H9 (cell line): ENCODE measurements around the gene CD164L2. TPM values are rescaled to one million over a fixed set of nuclear protein-coding genes. Genes with fewer than 3 reads are reported as not detected.

Source experiments
- DNase-seq: peaks from one replicate; pipeline ENCODE4 v3.0.0-alpha.2; 2017
- H2AFZ ChIP-seq: one replicate; pipeline ENCODE4 v1.6.1; 2013; ENCODE audit warnings: mild to moderate bottlenecking, low read length, control low read depth, moderate library complexity
- H2AK5ac ChIP-seq: 2 replicates; pipeline ENCODE4 v1.6.1; 2013; ENCODE audit warnings: low read length, control low read depth, mixed read lengths; ENCODE audit not compliant: insufficient read length
- H2BK120ac ChIP-seq: one replicate; pipeline ENCODE4 v1.6.1; 2013; ENCODE audit warnings: low read depth, mild to moderate bottlenecking, low read length, control low read depth, inconsistent platforms; ENCODE audit not compliant: poor library complexity, severe bottlenecking
- H2BK12ac ChIP-seq: 2 replicates; pipeline ENCODE4 v1.6.1; 2013; ENCODE audit warnings: low read length, control low read depth, mixed read lengths, low read depth; ENCODE audit not compliant: insufficient read length
- H2BK15ac ChIP-seq: 2 replicates; pipeline ENCODE4 v1.6.1; 2013; ENCODE audit warnings: low read depth, low read length, control low read depth
- H2BK20ac ChIP-seq: one replicate; pipeline ENCODE4 v1.6.1; 2013; ENCODE audit warnings: low read depth, mild to moderate bottlenecking, low read length, control low read depth, inconsistent platforms; ENCODE audit not compliant: poor library complexity, severe bottlenecking
- H2BK5ac ChIP-seq: 2 replicates; pipeline ENCODE4 v1.6.1; 2013; ENCODE audit warnings: low read length, control low read depth, mixed read lengths; ENCODE audit not compliant: insufficient read length
- H3K14ac ChIP-seq: 2 replicates; pipeline ENCODE4 v1.6.1; 2013; ENCODE audit warnings: low read length, control low read depth; ENCODE audit not compliant: insufficient read depth
- H3K18ac ChIP-seq: 2 replicates; pipeline ENCODE4 v1.6.1; 2013; ENCODE audit warnings: low read depth, mild to moderate bottlenecking, mixed read lengths, low read length, control low read depth; ENCODE audit not compliant: insufficient read length
- H3K23ac ChIP-seq: 2 replicates; pipeline ENCODE4 v1.6.1; 2013; ENCODE audit warnings: low read length, control low read depth, mixed read lengths, low read depth; ENCODE audit not compliant: insufficient read length
- H3K23me2 ChIP-seq: 2 replicates; pipeline ENCODE4 v1.6.1; 2013; ENCODE audit warnings: low read depth, mild to moderate bottlenecking, mixed read lengths, low read length, control low read depth; ENCODE audit not compliant: insufficient read length, poor library complexity, severe bottlenecking
- H3K27ac ChIP-seq: 2 replicates; pipeline ENCODE4 v1.5.1; 2013; ENCODE audit warnings: low read length, control low read depth, mixed read lengths, low read depth; ENCODE audit not compliant: insufficient read length
- H3K27me3 ChIP-seq: 2 replicates; pipeline ENCODE4 v1.6.1; 2013; ENCODE audit warnings: low read length, control low read depth, inconsistent platforms; ENCODE audit not compliant: insufficient read depth
- H3K4ac ChIP-seq: 2 replicates; pipeline ENCODE4 v1.6.1; 2013; ENCODE audit warnings: low read depth, mild to moderate bottlenecking, control low read depth, inconsistent platforms, low read length, moderate library complexity
- H3K4me1 ChIP-seq: 2 replicates; pipeline ENCODE4 v1.6.1; 2013; ENCODE audit warnings: low read length, control low read depth, inconsistent platforms; ENCODE audit not compliant: insufficient read depth
- H3K4me2 ChIP-seq: 2 replicates; pipeline ENCODE4 v1.6.1; 2013; ENCODE audit warnings: low read length, control low read depth, mixed read lengths; ENCODE audit not compliant: insufficient read length, insufficient read depth
- H3K56ac ChIP-seq: 2 replicates; pipeline ENCODE4 v1.6.1; 2013; ENCODE audit warnings: low read depth, mild to moderate bottlenecking, mixed read lengths, low read length, control low read depth; ENCODE audit not compliant: insufficient read length
- H3K79me1 ChIP-seq: 2 replicates; pipeline ENCODE4 v1.6.1; 2013; ENCODE audit warnings: low read depth, mild to moderate bottlenecking, moderate library complexity, low read length, control low read depth, inconsistent platforms; ENCODE audit not compliant: insufficient read depth, poor library complexity, severe bottlenecking
- H3K79me2 ChIP-seq: 2 replicates; pipeline ENCODE4 v1.6.1; 2013; ENCODE audit warnings: low read length, control low read depth, inconsistent platforms; ENCODE audit not compliant: insufficient read depth
- H3K9ac ChIP-seq: 2 replicates; pipeline ENCODE4 v1.6.1; 2013; ENCODE audit warnings: low read length, control low read depth, mixed read lengths; ENCODE audit not compliant: insufficient read length; ENCODE audit errors: extremely low read depth
- H3K9me3 ChIP-seq: one replicate; pipeline ENCODE4 v1.6.1; 2013; ENCODE audit warnings: low read depth, low read length, inconsistent platforms; ENCODE audit not compliant: control insufficient read depth
- H3T11ph ChIP-seq: one replicate; pipeline ENCODE4 v1.6.1; 2013; ENCODE audit warnings: mild to moderate bottlenecking, low read length, control low read depth, inconsistent platforms
- H4K20me1 ChIP-seq: one replicate; pipeline ENCODE4 v1.6.1; 2013; ENCODE audit not compliant: control insufficient read depth, insufficient read length, insufficient read depth
- H4K5ac ChIP-seq: 2 replicates; pipeline ENCODE4 v1.6.1; 2013; ENCODE audit warnings: low read depth, mild to moderate bottlenecking, mixed read lengths, low read length, control low read depth; ENCODE audit not compliant: insufficient read length
- H4K8ac ChIP-seq: replicated peaks from 2 replicates; pipeline ENCODE4 v1.6.1; 2013; ENCODE audit warnings: low read length, control low read depth, mixed read lengths, low read depth; ENCODE audit not compliant: insufficient read length
- H4K91ac ChIP-seq: 2 replicates; pipeline ENCODE4 v1.6.1; 2013; ENCODE audit warnings: low read depth, mild to moderate bottlenecking, moderate library complexity, mixed read lengths, low read length, control low read depth; ENCODE audit not compliant: insufficient read length
- H3K27ac Mint-ChIP-seq, 3 experiments: 2 replicates in 2 of 3; 3 replicates in 1 of 3; pipeline ENCODE4 v1.8.0; 2020 to 2021; ENCODE audit warnings: mixed read lengths in 3 of 3, mild to moderate bottlenecking in 1 of 3, moderate library complexity in 1 of 3
- H3K27me3 Mint-ChIP-seq: 2 replicates; pipeline ENCODE4 v1.8.0; 2021; ENCODE audit warnings: low read depth, mild to moderate bottlenecking, moderate library complexity, mixed read lengths
- H3K36me3 Mint-ChIP-seq, 3 experiments: 2 replicates in 2 of 3; 3 replicates in 1 of 3; pipeline ENCODE4 v1.8.0; 2020 to 2021; ENCODE audit warnings: low read depth in 3 of 3, mixed read lengths in 3 of 3; ENCODE audit not compliant: insufficient read depth in 1 of 3
- H3K4me1 Mint-ChIP-seq, 2 experiments: 2 replicates each; pipeline ENCODE4 v1.8.0; 2020; ENCODE audit warnings: mixed read lengths in 2 of 2
- H3K4me3 Mint-ChIP-seq, 2 experiments: 2 replicates in 1 of 2; 3 replicates in 1 of 2; pipeline ENCODE4 v1.8.0; 2020 to 2021; ENCODE audit warnings: mild to moderate bottlenecking in 2 of 2, mixed read lengths in 2 of 2, moderate library complexity in 1 of 2
- H3K9me3 Mint-ChIP-seq, 2 experiments: 2 replicates in 1 of 2; 3 replicates in 1 of 2; pipeline ENCODE4 v1.8.0; 2020; ENCODE audit warnings: mild to moderate bottlenecking in 2 of 2, mixed read lengths in 2 of 2, moderate library complexity in 1 of 2
- CTCF ChIP-seq: fragments of 200-600 bp; sonication (generic); conservative IDR thresholded peaks from 3 replicates; pipeline ENCODE4 v1.8.0; 2021; ENCODE audit warnings: antibody characterized with exemption, mild to moderate bottlenecking
- WGBS: extraction: QIAGEN DNeasy Blood & Tissue Kit; methylation state at CpG from one replicate; pipeline ENCODE4 v1.1.7; 2013; ENCODE audit warnings: missing lambda C conversion rate, low lambda C conversion rate, mixed read lengths; ENCODE audit not compliant: insufficient read length; ENCODE audit errors: extremely low coverage; 5-methylcytosine and 5-hydroxymethylcytosine counted together
- total RNA-seq: library from RNA; stranded (reverse); gene quantifications from 2 replicates; pipeline ENCODE4 v1.2.1, GENCODE V29; 2021

CD164L2 gene
- total RNA-seq, 1 experiment from 2014 or later: 1.2 TPM

- H3K36me3 Mint-ChIP-seq: no peaks in the 10 kb centered on the region
- Histone ChIP-seq H3K23me2 (no peaks in the 10 kb centered on the region), H3K4me2 (no peak overlapping the region), H3K14ac (no peak overlapping the region), H2BK20ac (no peak overlapping the region), H3K27ac (no peak overlapping the region), H2BK12ac (no peak overlapping the region), H3K79me1 (no peaks in the 10 kb centered on the region), H2BK5ac (no peak overlapping the region), H3K4me1 (no peaks in the 10 kb centered on the region; the same call in 1 of the 2 replicates), H2AK5ac (no peak overlapping the region), H4K8ac (no peak overlapping the region), H2AFZ (no peak overlapping the region), H3K79me2 (no peaks in the 10 kb centered on the region), H4K20me1 (no peaks in the 10 kb centered on the region), H2BK120ac (no peak overlapping the region), H3K18ac (no peak overlapping the region), H3K9ac (no peak overlapping the region), H3K56ac (no peak overlapping the region), H2BK15ac (no peak overlapping the region), H4K5ac (no peak overlapping the region), H3T11ph (no peak overlapping the region), H3K23ac (no peak overlapping the region), H3K27me3 (no peaks in the 10 kb centered on the region), H4K91ac (no peak overlapping the region), H3K9me3 (no peaks in the 10 kb centered on the region), H3K4ac (no peak overlapping the region)
- H3K4me1 Mint-ChIP-seq: peaks cover 45 to 65% of the 10 kb centered on the region in 2 experiments
- no peaks in the 10 kb centered on the region for H3K9me3 Mint-ChIP-seq
- TF ChIP-seq CTCF: no peak
- no peak for DNase-seq
- no CpG with 5 or more reads among the region's 13 CpGs for WGBS
- no peaks in the 10 kb centered on the region; the same call in 1 of the 2 replicates for H3K27me3 Mint-ChIP-seq
- H3K27ac Mint-ChIP-seq: peak overlapping the region in 1 of 3 experiments; percentile 57; a peak in 1 of 7 replicates
- peak overlapping the region in 1 of 2 experiments; percentile 52; a peak in 2 of 5 replicates for H3K4me3 Mint-ChIP-seq
Measured at GRCh38 chr1:27400082-27400962, 17.2 kb upstream of the CD164L2 start.
